OCI-LY1 (cell line): ENCODE measurements around the gene MRPL48.

Experiments
- H2AFZ ChIP-seq: fragments of 200-600 bp; sonication (generic), shearing (Covaris generic); 2 replicates; pipeline ENCODE4 v1.6.0; 2014; ENCODE audit warnings: antibody characterized with exemption, mild to moderate bottlenecking, low read length
- H3F3A ChIP-seq: fragments of 200-600 bp; sonication (generic), shearing (Covaris generic); 2 replicates; pipeline ENCODE4 v1.6.0; 2014; ENCODE audit warnings: mild to moderate bottlenecking, antibody characterized with exemption, low read length, moderate library complexity; ENCODE audit not compliant: insufficient read depth
- H3K27ac ChIP-seq: fragments of 200-600 bp; sonication (generic); 2 replicates; pipeline ENCODE4 v1.5.1; 2014; ENCODE audit warnings: low read length, mixed run types, mild to moderate bottlenecking, low read depth; ENCODE audit not compliant: poor library complexity, severe bottlenecking
- H3K27me3 ChIP-seq: fragments of 200-600 bp; sonication (generic); 2 replicates; pipeline ENCODE4 v1.6.0; 2014; ENCODE audit warnings: antibody characterized with exemption, mild to moderate bottlenecking, low read length, moderate library complexity; ENCODE audit not compliant: insufficient read depth
- H3K36me3 ChIP-seq: fragments of 200-600 bp; sonication (generic); 2 replicates; pipeline ENCODE4 v1.6.1; 2014; ENCODE audit warnings: mild to moderate bottlenecking, antibody characterized with exemption, low read length, moderate library complexity, mixed read lengths; ENCODE audit not compliant: insufficient read depth
- H3K4me1 ChIP-seq: fragments of 200-600 bp; sonication (generic); 2 replicates; pipeline ENCODE4 v1.5.1; 2014; ENCODE audit warnings: mild to moderate bottlenecking, low read length, moderate library complexity; ENCODE audit not compliant: insufficient read depth, severe bottlenecking
- H3K4me2 ChIP-seq: fragments of 200-600 bp; sonication (generic), shearing (Covaris generic); 2 replicates; pipeline ENCODE4 v1.6.1; 2014; ENCODE audit warnings: low read length
- H3K4me3 ChIP-seq: fragments of 200-600 bp; sonication (generic); 2 replicates; pipeline ENCODE4 v1.5.1; 2014; ENCODE audit warnings: low read length, low read depth, mild to moderate bottlenecking, mixed read lengths; ENCODE audit not compliant: poor library complexity, severe bottlenecking
- H3K79me2 ChIP-seq: fragments of 200-600 bp; shearing (Covaris generic); 2 replicates; pipeline ENCODE4 v1.6.1; 2016; ENCODE audit warnings: mixed run types, low read length, mixed read lengths; ENCODE audit not compliant: insufficient read depth
- H3K9ac ChIP-seq: fragments of 200-600 bp; sonication (generic), shearing (Covaris generic); 2 replicates; pipeline ENCODE4 v1.6.1; 2014; ENCODE audit warnings: mild to moderate bottlenecking, low read length, mixed read lengths
- H3K9me2 ChIP-seq: fragments of 200-600 bp; sonication (generic), shearing (Covaris generic); 2 replicates; pipeline ENCODE4 v1.6.1; 2014; ENCODE audit warnings: low read depth, mild to moderate bottlenecking, low read length, mixed read lengths
- H3K9me3 ChIP-seq: fragments of 200-600 bp; shearing (Covaris generic); 2 replicates; pipeline ENCODE4 v1.6.1; 2014; ENCODE audit warnings: low read length, mixed read lengths
- H4K20me1 ChIP-seq: fragments of 200-600 bp; sonication (generic), shearing (Covaris generic); 2 replicates; pipeline ENCODE4 v1.6.0; 2016; ENCODE audit warnings: mild to moderate bottlenecking, low read length; ENCODE audit not compliant: insufficient read depth
- CTCF ChIP-seq: fragments of 200-600 bp; sonication (generic), shearing (Covaris generic); IDR thresholded peaks from 2 replicates; pipeline ENCODE4 v1.5.1; 2017; ENCODE audit warnings: mild to moderate bottlenecking, antibody characterized with exemption, low read length, moderate library complexity, mixed read lengths
- EZH2 ChIP-seq: fragments of 200-600 bp; sonication (generic), shearing (Covaris generic); IDR thresholded peaks from 2 replicates; pipeline ENCODE4 v1.8.0; 2017; ENCODE audit warnings: borderline replicate concordance, mixed run types, mild to moderate bottlenecking, antibody characterized with exemption, low read length, moderate library complexity, mixed read lengths

MRPL48 gene

GRCh38 chr11:73758451-73758850, 29.2 kb upstream of the MRPL48 start:
- Histone ChIP-seq H3K9me2 (no peaks in the 10 kb centered on the region), H3F3A (no peaks in the 10 kb centered on the region), H3K27ac (no peak overlapping the region), H2AFZ (no peak overlapping the region), H3K4me3 (peak overlapping the region; percentile 97), H3K79me2 (peaks cover 43% of the 10 kb centered on the region), H3K36me3 (no peaks in the 10 kb centered on the region), H3K4me2 (peak overlapping the region; percentile 98), H3K9ac (no peak overlapping the region; the same call in 1 of the 2 replicates), H4K20me1 (no peaks in the 10 kb centered on the region), H3K27me3 (no peaks in the 10 kb centered on the region), H3K9me3 (no peaks in the 10 kb centered on the region), H3K4me1 (peaks cover 27% of the 10 kb centered on the region)
- no peak for TF ChIP-seq EZH2
- no peak for TF ChIP-seq CTCF

DNA sequence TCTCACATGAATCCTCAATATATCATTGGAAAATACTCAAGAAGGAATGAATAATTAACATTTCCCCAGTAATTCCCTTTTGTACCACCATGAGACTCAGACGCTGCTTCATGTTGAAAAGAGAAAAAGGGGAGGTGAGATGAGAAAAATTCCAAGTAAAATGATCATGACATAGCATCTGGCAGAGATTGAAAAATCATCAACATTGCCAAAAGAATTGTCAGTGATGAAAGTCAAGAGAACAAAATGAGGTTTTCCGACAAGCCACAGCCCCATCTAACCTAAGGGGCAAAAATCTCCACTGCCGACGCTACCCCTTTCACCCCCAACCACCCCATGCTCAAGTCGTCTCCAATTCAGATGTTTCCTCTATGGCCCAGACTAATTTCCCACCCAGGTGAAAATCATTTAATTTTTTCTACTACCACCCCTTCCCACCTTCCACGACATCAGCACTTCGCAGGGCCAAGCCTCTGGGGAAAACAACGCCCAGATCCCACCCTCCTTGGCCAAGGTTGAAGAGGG, 28.0 kb upstream of the MRPL48 start:
- peak overlapping the region; percentile 92 for H3K9ac ChIP-seq
- H3F3A ChIP-seq, result no peaks in the 10 kb centered on the region
- H4K20me1 ChIP-seq, result no peaks in the 10 kb centered on the region
- peak overlapping the region; percentile 98 for H3K4me2 ChIP-seq
- no peaks in the 10 kb centered on the region for H3K36me3 ChIP-seq
- TF ChIP-seq EZH2, result no peak
- peak; percentile 7; the same call in 1 of the 2 replicates for TF ChIP-seq CTCF
- no peak overlapping the region for H3K27ac ChIP-seq
- no peaks in the 10 kb centered on the region for H3K9me2 ChIP-seq
- no peak overlapping the region for H2AFZ ChIP-seq
- H3K4me1 ChIP-seq, result peaks cover 32% of the 10 kb centered on the region
- H3K4me3 ChIP-seq, result peak overlapping the region; percentile 97
- H3K27me3 ChIP-seq, result no peaks in the 10 kb centered on the region
- peaks cover 34% of the 10 kb centered on the region for H3K79me2 ChIP-seq
- no peaks in the 10 kb centered on the region for H3K9me3 ChIP-seq

DNA sequence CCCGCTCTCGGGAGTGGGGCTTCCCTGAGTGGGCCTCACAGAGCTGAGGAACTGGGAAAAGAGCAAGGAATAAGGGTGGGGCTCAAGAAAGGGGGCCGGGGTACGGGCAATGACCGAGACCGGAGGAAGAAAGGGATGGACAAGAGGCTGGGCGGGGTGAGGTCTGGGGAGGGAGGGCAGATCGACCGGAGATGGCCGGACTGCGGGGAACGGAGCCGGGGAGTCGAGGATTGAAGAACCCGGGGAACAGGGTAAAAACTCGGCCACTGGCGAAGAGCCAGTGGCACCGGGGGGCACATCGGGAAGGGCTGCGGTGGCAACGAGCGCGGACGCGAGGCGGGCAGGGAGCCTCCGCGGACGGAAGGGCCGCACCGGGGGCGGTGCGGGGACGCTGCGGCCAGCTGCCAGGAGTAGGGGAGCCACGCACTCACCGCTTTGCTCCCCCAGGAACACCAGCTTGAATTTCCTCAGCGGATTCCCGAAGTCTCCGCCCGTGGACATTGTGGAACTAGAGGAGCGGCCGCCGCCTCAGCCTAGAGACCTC, 27.5 kb upstream of the MRPL48 start:
- Histone ChIP-seq H2AFZ (no peak overlapping the region), H3K4me2 (peak overlapping the region; percentile 98), H3K27ac (peak overlapping the region; percentile 47), H3K4me1 (peaks cover 32% of the 10 kb centered on the region), H3K9me2 (no peaks in the 10 kb centered on the region), H3K27me3 (no peaks in the 10 kb centered on the region), H3F3A (no peaks in the 10 kb centered on the region), H4K20me1 (no peaks in the 10 kb centered on the region), H3K4me3 (peak overlapping the region; percentile 97), H3K9me3 (no peaks in the 10 kb centered on the region), H3K9ac (peak overlapping the region; percentile 92), H3K79me2 (peaks cover 34% of the 10 kb centered on the region), H3K36me3 (no peaks in the 10 kb centered on the region)
- TF ChIP-seq EZH2 (no peak), CTCF (no peak)
